ENCODE measurements around the gene CLIP2.
"Not testable (repeated sequence)": the region's sequence is repeated elsewhere in the genome, so short reads cannot be mapped to it uniquely, and the experiment has no call there.

CLIP2 gene

DNA sequence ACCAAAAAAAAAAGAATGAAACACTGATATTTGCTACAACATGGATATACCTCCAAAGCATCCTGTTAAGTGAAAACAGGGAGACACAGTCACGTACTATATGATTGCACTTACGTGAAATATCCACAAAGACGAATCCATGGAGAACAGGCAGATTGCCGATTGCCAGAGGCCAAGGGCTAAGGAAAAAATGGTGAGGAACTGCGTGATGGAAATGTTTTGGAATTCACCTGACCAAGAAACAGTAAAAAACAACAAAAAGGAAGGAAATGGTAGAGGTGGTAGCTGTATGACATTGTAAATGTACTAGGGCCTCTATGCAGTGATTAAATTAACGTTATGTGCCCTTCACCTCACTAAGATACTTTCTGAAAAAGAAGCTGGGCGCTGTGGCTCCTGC, 120.4 kb downstream of the CLIP2 start:
- Histone ChIP-seq H3K79me2 (ENCODE audit: insufficient read depth, low read length) (no peaks in the 10 kb centered on the region), H2AFZ (ENCODE audit: low read depth, low read length) (no peak overlapping the region), H3K27ac (ENCODE audit: low read length) (no peak overlapping the region), H3K4me3 (ENCODE audit: low read depth in 1 of 2, low read length in 2 of 2) (no peak overlapping the region), H3K9me3 (ENCODE audit: insufficient read depth, low read length, severe bottlenecking) (no peaks in the 10 kb centered on the region), H3K4me2 (ENCODE audit: insufficient read depth, low read length) (no peak overlapping the region), H3K27me3 (ENCODE audit: insufficient read depth, low read length, poor library complexity) (no peaks in the 10 kb centered on the region), H3K36me3 (ENCODE audit: insufficient read depth, low read length) (peaks cover under 1% of the 10 kb centered on the region; the same call in 1 of the 2 replicates), H3K9ac (ENCODE audit: low read depth, low read length) (no peak overlapping the region), H3K4me1 (ENCODE audit: insufficient read depth, low read length) (no peaks in the 10 kb centered on the region), H4K20me1 (ENCODE audit: insufficient read depth, low read length) (no peaks in the 10 kb centered on the region)
- ATAC-seq (ENCODE audit: insufficient read depth, low read depth) (no peak), DNase-seq (no peak)
- no peak for TF ChIP-seq EZH2 (IDR thresholded peaks at IDR 0.05; ENCODE audit: borderline replicate concordance, low read depth, low read length, severe bottlenecking)
- TF ChIP-seq, protein P1, sequence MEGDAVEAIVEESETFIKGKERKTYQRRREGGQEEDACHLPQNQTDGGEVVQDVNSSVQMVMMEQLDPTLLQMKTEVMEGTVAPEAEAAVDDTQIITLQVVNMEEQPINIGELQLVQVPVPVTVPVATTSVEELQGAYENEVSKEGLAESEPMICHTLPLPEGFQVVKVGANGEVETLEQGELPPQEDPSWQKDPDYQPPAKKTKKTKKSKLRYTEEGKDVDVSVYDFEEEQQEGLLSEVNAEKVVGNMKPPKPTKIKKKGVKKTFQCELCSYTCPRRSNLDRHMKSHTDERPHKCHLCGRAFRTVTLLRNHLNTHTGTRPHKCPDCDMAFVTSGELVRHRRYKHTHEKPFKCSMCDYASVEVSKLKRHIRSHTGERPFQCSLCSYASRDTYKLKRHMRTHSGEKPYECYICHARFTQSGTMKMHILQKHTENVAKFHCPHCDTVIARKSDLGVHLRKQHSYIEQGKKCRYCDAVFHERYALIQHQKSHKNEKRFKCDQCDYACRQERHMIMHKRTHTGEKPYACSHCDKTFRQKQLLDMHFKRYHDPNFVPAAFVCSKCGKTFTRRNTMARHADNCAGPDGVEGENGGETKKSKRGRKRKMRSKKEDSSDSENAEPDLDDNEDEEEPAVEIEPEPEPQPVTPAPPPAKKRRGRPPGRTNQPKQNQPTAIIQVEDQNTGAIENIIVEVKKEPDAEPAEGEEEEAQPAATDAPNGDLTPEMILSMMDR (IDR thresholded peaks at IDR 0.05; ENCODE audit: borderline replicate concordance, extremely low read depth, low read length, poor library complexity, severe bottlenecking), result no peak

- TF ChIP-seq, protein P1 (IDR thresholded peaks at IDR 0.05; ENCODE audit: borderline replicate concordance, extremely low read depth, low read length, poor library complexity, severe bottlenecking), result no peak
- TF ChIP-seq EZH2 (IDR thresholded peaks at IDR 0.05; ENCODE audit: borderline replicate concordance, low read depth, low read length, severe bottlenecking), result no peak
- Histone ChIP-seq H3K9ac (ENCODE audit: low read depth, low read length) (no peak overlapping the region), H4K20me1 (ENCODE audit: insufficient read depth, low read length) (no peaks in the 10 kb centered on the region), H3K4me3 (ENCODE audit: low read depth in 1 of 2, low read length in 2 of 2) (no peak overlapping the region), H3K27ac (ENCODE audit: low read length) (no peak overlapping the region), H3K79me2 (ENCODE audit: insufficient read depth, low read length) (no peaks in the 10 kb centered on the region), H3K9me3 (ENCODE audit: insufficient read depth, low read length, severe bottlenecking) (no peaks in the 10 kb centered on the region), H3K4me2 (ENCODE audit: insufficient read depth, low read length) (no peak overlapping the region), H2AFZ (ENCODE audit: low read depth, low read length) (no peak overlapping the region), H3K4me1 (ENCODE audit: insufficient read depth, low read length) (no peaks in the 10 kb centered on the region), H3K36me3 (ENCODE audit: insufficient read depth, low read length) (no peaks in the 10 kb centered on the region), H3K27me3 (ENCODE audit: insufficient read depth, low read length, poor library complexity) (no peaks in the 10 kb centered on the region)
- no peak for DNase-seq
- no peak for ATAC-seq (ENCODE audit: insufficient read depth, low read depth)
These were observed 121.6 kb downstream of the CLIP2 start for GRCh38 chr7:74410772-74411171.

DNA sequence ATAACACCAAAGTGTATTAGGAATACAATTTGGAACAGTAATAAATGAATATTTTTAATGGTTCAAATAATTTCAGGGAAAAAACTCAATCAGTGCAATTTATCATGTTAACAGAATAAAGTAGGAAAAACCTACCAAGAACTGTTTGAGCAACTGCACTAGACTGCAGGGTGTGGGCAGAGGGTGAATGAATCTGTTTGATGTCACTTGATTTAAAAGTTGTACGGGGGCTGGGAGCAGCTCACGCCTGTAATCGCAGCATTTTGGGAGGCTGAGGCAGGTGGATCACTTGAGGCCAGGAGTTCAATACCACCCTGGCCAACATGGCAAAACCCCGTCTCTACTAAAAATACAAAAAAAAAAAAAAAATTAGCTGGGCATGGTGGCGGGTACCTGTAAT, 122.4 kb downstream of the CLIP2 start:
- H3K27me3 ChIP-seq (ENCODE audit: insufficient read depth, low read length, poor library complexity); H2AFZ ChIP-seq (ENCODE audit: low read depth, low read length); H3K4me3 ChIP-seq (ENCODE audit: low read depth in 1 of 2, low read length in 2 of 2); ATAC-seq (ENCODE audit: insufficient read depth, low read depth); H3K9me3 ChIP-seq (ENCODE audit: insufficient read depth, low read length, severe bottlenecking); H3K4me1 ChIP-seq (ENCODE audit: insufficient read depth, low read length); H4K20me1 ChIP-seq (ENCODE audit: insufficient read depth, low read length); H3K4me2 ChIP-seq (ENCODE audit: insufficient read depth, low read length); H3K79me2 ChIP-seq (ENCODE audit: insufficient read depth, low read length); H3K27ac ChIP-seq (ENCODE audit: low read length); H3K9ac ChIP-seq (ENCODE audit: low read depth, low read length); DNase-seq; H3K36me3 ChIP-seq (ENCODE audit: insufficient read depth, low read length): not testable (repeated sequence)

DNA sequence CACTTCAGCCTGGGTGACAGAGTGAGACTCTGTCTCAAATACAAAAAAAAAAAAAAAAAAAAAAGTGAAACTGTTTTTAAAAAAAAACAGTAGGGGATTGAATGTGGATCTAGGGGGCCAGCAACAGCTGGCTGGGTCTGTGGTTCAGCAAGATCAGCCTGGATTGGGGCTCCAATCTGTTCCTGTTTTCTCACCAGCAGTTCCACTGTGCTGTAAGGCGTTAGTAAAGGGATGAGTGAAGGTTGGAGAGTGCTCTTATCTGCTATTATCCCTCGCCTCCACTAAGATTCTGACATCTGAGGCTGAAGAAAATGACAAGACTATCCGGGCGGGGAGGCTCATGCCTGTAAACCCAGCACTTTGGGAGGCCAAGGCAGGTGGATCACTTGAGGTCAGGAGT, 122.8 kb downstream of the CLIP2 start:
- Histone ChIP-seq H3K9me3 (ENCODE audit: insufficient read depth, low read length, severe bottlenecking) (no peaks in the 10 kb centered on the region), H3K79me2 (ENCODE audit: insufficient read depth, low read length) (no peaks in the 10 kb centered on the region), H3K36me3 (ENCODE audit: insufficient read depth, low read length) (no peaks in the 10 kb centered on the region), H3K9ac (ENCODE audit: low read depth, low read length) (no peak overlapping the region), H3K27ac (ENCODE audit: low read length) (no peak overlapping the region), H3K4me1 (ENCODE audit: insufficient read depth, low read length) (no peaks in the 10 kb centered on the region), H4K20me1 (ENCODE audit: insufficient read depth, low read length) (no peaks in the 10 kb centered on the region), H3K4me2 (ENCODE audit: insufficient read depth, low read length) (no peak overlapping the region), H3K4me3 (ENCODE audit: low read depth in 1 of 2, low read length in 2 of 2) (no peak overlapping the region), H3K27me3 (ENCODE audit: insufficient read depth, low read length, poor library complexity) (no peaks in the 10 kb centered on the region), H2AFZ (ENCODE audit: low read depth, low read length) (no peak overlapping the region)
- TF ChIP-seq EZH2 (IDR thresholded peaks at IDR 0.05; ENCODE audit: borderline replicate concordance, low read depth, low read length, severe bottlenecking), result no peak
- TF ChIP-seq, protein P1 (IDR thresholded peaks at IDR 0.05; ENCODE audit: borderline replicate concordance, extremely low read depth, low read length, poor library complexity, severe bottlenecking), result no peak
- DNase-seq (no peak), ATAC-seq (ENCODE audit: insufficient read depth, low read depth) (peak; percentile 44; the same call in 1 of the 3 replicates)
